GM12864 (cell line): ENCODE measurements around the gene PTPN14.

ENCODE experiments used
- DNase-seq: peaks from one replicate; pipeline ENCODE4 v3.0.0-alpha.2; 2011; ENCODE audit warnings: low read depth
- H3K4me3 ChIP-seq: 2 replicates; pipeline ENCODE4 v1.5.1; 2011; ENCODE audit warnings: mild to moderate bottlenecking, low read depth, low read length, control low read depth
- TF ChIP-seq, protein P1 (sequence below): IDR thresholded peaks from 2 replicates; pipeline ENCODE4 v1.5.1; 2011; ENCODE audit warnings: low read depth, mild to moderate bottlenecking, moderate library complexity, low read length, control low read depth, inconsistent platforms; ENCODE audit errors: missing control alignments

PTPN14 gene

DNA sequence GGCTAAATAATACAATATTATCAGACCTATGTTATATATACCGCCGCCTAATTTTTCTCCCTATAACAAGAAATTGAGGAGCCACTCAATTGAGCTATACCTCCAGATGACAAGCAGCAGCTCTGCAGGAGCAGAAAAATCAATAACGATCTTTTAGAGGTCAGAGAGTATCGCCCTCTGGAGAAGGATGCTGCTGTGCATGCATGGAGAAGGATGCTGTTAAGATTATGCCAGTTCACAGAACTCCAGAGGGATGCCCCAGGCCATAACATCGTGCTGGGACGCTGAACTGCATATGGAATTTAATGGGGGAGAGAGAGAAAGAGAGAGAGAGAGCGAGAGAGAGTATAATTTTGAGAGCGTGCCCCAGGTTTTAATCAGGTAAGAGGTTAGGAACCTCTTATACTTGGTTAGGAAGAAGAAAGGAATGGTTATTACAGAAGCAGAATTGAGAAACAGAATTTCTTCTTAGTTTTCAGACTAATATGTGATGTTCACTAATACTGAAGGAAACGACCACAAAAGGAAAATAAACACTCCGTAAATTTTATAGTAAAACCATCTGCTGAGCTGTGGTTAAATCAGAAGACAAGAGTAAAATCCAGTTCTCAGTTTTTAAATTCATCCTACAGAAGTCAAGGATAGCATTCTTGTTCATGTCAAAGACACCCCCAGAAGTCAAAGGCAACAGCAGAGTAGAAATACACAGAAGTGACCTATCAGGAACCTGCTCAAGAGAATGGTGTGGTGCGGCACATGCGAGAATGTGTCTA lies 159.3 kb downstream of the PTPN14 start:
- TF ChIP-seq, protein P1, sequence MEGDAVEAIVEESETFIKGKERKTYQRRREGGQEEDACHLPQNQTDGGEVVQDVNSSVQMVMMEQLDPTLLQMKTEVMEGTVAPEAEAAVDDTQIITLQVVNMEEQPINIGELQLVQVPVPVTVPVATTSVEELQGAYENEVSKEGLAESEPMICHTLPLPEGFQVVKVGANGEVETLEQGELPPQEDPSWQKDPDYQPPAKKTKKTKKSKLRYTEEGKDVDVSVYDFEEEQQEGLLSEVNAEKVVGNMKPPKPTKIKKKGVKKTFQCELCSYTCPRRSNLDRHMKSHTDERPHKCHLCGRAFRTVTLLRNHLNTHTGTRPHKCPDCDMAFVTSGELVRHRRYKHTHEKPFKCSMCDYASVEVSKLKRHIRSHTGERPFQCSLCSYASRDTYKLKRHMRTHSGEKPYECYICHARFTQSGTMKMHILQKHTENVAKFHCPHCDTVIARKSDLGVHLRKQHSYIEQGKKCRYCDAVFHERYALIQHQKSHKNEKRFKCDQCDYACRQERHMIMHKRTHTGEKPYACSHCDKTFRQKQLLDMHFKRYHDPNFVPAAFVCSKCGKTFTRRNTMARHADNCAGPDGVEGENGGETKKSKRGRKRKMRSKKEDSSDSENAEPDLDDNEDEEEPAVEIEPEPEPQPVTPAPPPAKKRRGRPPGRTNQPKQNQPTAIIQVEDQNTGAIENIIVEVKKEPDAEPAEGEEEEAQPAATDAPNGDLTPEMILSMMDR = no peak
- no peak for DNase-seq
- no peak overlapping the region for H3K4me3 ChIP-seq

- no peak overlapping the region for H3K4me3 ChIP-seq
- TF ChIP-seq, protein P1 = no peak
- DNase-seq = no peak
Observed at GRCh38 chr1:214389734-214390133, 161.7 kb downstream of the PTPN14 start.

DNA sequence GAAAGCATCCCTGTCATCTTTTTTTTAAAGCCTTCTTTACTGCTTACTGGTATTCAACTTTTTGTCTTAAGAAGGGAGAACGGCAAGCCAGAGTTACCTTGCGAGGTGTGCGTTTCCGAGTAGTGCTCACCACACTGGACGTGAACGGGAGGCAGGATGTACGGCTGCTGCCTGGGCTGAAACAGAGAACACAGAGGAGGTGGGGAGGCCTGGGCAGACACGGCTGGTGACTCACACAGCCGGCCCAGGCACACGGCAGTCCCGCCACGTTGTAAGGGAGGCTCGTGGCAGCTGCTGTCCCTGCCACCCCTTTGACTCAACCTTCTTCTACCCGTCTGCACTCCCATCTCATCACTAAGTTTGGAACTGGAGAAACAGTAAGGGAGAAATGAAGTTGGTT lies 164.7 kb downstream of the PTPN14 start:
- TF ChIP-seq, protein P1 = no peak
- no peak overlapping the region for H3K4me3 ChIP-seq
- DNase-seq = no peak

DNA sequence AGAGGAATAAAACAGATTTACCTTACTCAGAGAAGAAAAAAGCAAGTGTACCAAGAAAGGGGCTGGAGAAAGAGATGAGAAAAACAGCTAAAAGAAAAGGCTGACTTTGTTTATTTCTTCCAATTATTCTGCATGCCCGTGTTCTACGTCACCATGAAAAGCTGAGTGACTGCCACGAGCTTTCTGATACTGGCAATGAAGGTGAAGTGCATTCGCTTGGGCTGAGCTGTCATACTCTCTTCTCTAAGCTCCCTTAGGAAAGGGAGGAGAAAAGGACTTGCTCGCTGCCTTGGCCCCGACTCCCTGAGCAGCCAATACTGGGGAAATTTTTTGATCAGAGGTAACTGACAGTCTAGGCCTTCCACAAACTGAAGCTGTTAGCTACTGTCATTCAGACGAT lies 165.1 kb downstream of the PTPN14 start:
- DNase-seq = no peak
- TF ChIP-seq, protein P1 = no peak
- no peak overlapping the region for H3K4me3 ChIP-seq

- DNase-seq = no peak
Observed at GRCh38 chr1:214385428-214385827, 166.0 kb downstream of the PTPN14 start.

GRCh38 chr1:214384373-214385079 lies 166.9 kb downstream of the PTPN14 start:
- H3K4me3 ChIP-seq = no peak overlapping the region
- no peak for DNase-seq
- TF ChIP-seq, protein P1 = no peak

More at GRCh38 chr1:214385428-214385827, 166.0 kb downstream of the PTPN14 start:
- H3K4me3 ChIP-seq = no peak overlapping the region
- TF ChIP-seq, protein P1 = no peak
